Neural progenitor cell (in vitro differentiated cells): ENCODE results near the gene SDC4. TPM values are rescaled to one million over a fixed set of nuclear protein-coding genes. Genes with fewer than 3 reads are reported as not detected.

ENCODE experiments used
- DNase-seq: peaks from one replicate; pipeline ENCODE4 v3.0.0-alpha.2; 2016; ENCODE audit warnings: low spot score
- H2AFZ ChIP-seq: fragments of 200-600 bp; sonication (generic); replicated peaks from 2 replicates; pipeline ENCODE4 v1.6.1; 2016; ENCODE audit warnings: antibody characterized with exemption
- H3F3A ChIP-seq: fragments of 200-600 bp; sonication (generic); 2 replicates; pipeline ENCODE4 v1.6.1; 2016; ENCODE audit warnings: antibody characterized with exemption, low read depth
- H3K27ac ChIP-seq: fragments of 200-600 bp; sonication (generic); 2 replicates; pipeline ENCODE4 v1.5.1; 2016; ENCODE audit warnings: mild to moderate bottlenecking
- H3K27me3 ChIP-seq: fragments of 200-600 bp; sonication (generic); 2 replicates; pipeline ENCODE4 v1.6.1; 2016; ENCODE audit warnings: mild to moderate bottlenecking, moderate library complexity
- H3K36me3 ChIP-seq: fragments of 200-600 bp; sonication (generic); 2 replicates; pipeline ENCODE4 v1.5.1; 2016
- H3K4me1 ChIP-seq: fragments of 200-600 bp; sonication (generic); 2 replicates; pipeline ENCODE4 v1.6.1; 2016; ENCODE audit warnings: mixed run types
- H3K4me2 ChIP-seq: fragments of 200-600 bp; sonication (generic); 2 replicates; pipeline ENCODE4 v1.6.1; 2016
- H3K4me3 ChIP-seq: fragments of 200-600 bp; sonication (generic); 2 replicates; pipeline ENCODE4 v1.5.1; 2016
- H3K79me2 ChIP-seq: fragments of 200-600 bp; sonication (generic); 2 replicates; pipeline ENCODE4 v1.6.1; 2016; ENCODE audit warnings: low read depth
- H3K9ac ChIP-seq: fragments of 200-600 bp; sonication (generic); 2 replicates; pipeline ENCODE4 v1.6.1; 2016
- H3K9me3 ChIP-seq: fragments of 200-600 bp; sonication (generic); 2 replicates; pipeline ENCODE4 v1.5.1; 2016; ENCODE audit warnings: low read depth
- H4K20me1 ChIP-seq: fragments of 200-600 bp; sonication (generic); 2 replicates; pipeline ENCODE4 v1.6.1; 2016; ENCODE audit warnings: low read depth
- H3K27ac Mint-ChIP-seq: 3 replicates; pipeline ENCODE4 v1.8.0; 2021; ENCODE audit warnings: mixed read lengths
- H3K27me3 Mint-ChIP-seq: 2 replicates; pipeline ENCODE4 v1.8.0; 2022; ENCODE audit warnings: low read depth, mild to moderate bottlenecking, inconsistent platforms, moderate library complexity, mixed read lengths; ENCODE audit not compliant: insufficient read depth
- H3K36me3 Mint-ChIP-seq: 3 replicates; pipeline ENCODE4 v1.8.0; 2021; ENCODE audit warnings: mixed read lengths
- H3K4me1 Mint-ChIP-seq: 3 replicates; pipeline ENCODE4 v1.8.0; 2021; ENCODE audit warnings: mixed read lengths
- H3K4me3 Mint-ChIP-seq: 3 replicates; pipeline ENCODE4 v1.8.0; 2021; ENCODE audit warnings: mild to moderate bottlenecking, moderate library complexity, mixed read lengths
- H3K9me3 Mint-ChIP-seq: 3 replicates; pipeline ENCODE4 v1.8.0; 2020; ENCODE audit warnings: mixed read lengths
- EZH2 ChIP-seq: fragments of 200-600 bp; sonication (generic); IDR thresholded peaks from 2 replicates; pipeline ENCODE4 v1.6.1; 2017; ENCODE audit warnings: antibody characterized with exemption, mild to moderate bottlenecking, moderate library complexity
- EZH2phosphoT487 ChIP-seq: fragments of 200-600 bp; sonication (generic); IDR thresholded peaks from 2 replicates; pipeline ENCODE4 v1.6.1; 2017; ENCODE audit warnings: antibody characterized with exemption
- total RNA-seq: library from RNA; depleted of rRNA; stranded (reverse); fragments of >200 nt; gene quantifications from 2 replicates; pipeline ENCODE4 v1.2.3, GENCODE V29; 2015; ENCODE audit warnings: low replicate concordance
- TF ChIP-seq, protein P1 (sequence below): fragments of 200-600 bp; sonication (generic); IDR thresholded peaks from 2 replicates; pipeline ENCODE4 v1.5.1; 2017; ENCODE audit warnings: antibody characterized with exemption, mild to moderate bottlenecking

The SDC4 gene
- total RNA-seq, 1 donor from 2014 or later: 19.3 TPM

DNA sequence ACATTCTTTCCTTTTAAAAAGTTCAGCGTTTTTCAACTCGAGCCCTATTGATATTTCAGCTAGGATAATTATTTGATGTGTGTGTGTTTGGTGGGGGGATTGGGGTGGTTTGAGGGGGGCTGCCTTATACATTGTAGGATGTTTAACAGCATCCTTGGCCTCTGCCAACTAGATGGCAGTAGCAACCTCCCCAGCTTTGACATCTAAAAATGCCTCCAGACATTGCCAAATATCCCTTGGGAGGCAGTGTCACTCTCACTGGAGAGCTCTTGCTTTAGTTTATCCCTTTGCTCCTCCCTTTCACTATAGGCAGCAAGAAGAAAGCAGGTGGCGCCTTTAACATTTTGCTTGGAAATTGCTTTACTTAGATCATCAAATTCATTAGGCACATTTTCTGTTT, 44.5 kb upstream of the SDC4 start:
- H3K36me3 Mint-ChIP-seq: peaks cover 3% of the 10 kb centered on the region
- no peak overlapping the region for H3K4me3 ChIP-seq
- H3K9me3 Mint-ChIP-seq: peaks cover 4% of the 10 kb centered on the region
- no peak overlapping the region for H3K27ac Mint-ChIP-seq
- no peaks in the 10 kb centered on the region for H4K20me1 ChIP-seq
- H3K79me2 ChIP-seq: no peaks in the 10 kb centered on the region
- H3K36me3 ChIP-seq: no peaks in the 10 kb centered on the region
- TF ChIP-seq EZH2 (no peak), EZH2phosphoT487 (no peak)
- TF ChIP-seq, protein P1, sequence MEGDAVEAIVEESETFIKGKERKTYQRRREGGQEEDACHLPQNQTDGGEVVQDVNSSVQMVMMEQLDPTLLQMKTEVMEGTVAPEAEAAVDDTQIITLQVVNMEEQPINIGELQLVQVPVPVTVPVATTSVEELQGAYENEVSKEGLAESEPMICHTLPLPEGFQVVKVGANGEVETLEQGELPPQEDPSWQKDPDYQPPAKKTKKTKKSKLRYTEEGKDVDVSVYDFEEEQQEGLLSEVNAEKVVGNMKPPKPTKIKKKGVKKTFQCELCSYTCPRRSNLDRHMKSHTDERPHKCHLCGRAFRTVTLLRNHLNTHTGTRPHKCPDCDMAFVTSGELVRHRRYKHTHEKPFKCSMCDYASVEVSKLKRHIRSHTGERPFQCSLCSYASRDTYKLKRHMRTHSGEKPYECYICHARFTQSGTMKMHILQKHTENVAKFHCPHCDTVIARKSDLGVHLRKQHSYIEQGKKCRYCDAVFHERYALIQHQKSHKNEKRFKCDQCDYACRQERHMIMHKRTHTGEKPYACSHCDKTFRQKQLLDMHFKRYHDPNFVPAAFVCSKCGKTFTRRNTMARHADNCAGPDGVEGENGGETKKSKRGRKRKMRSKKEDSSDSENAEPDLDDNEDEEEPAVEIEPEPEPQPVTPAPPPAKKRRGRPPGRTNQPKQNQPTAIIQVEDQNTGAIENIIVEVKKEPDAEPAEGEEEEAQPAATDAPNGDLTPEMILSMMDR: no peak
- no peaks in the 10 kb centered on the region for H3K4me1 ChIP-seq
- no peaks in the 10 kb centered on the region for H3K4me1 Mint-ChIP-seq
- no peak for DNase-seq
- no peaks in the 10 kb centered on the region for H3K9me3 ChIP-seq
- H3K27me3 Mint-ChIP-seq: peaks cover 2% of the 10 kb centered on the region
- H3K27me3 ChIP-seq: no peaks in the 10 kb centered on the region
- no peak overlapping the region for H3K9ac ChIP-seq
- no peak overlapping the region for H3K4me3 Mint-ChIP-seq
- no peak overlapping the region for H2AFZ ChIP-seq
- no peak overlapping the region for H3K4me2 ChIP-seq
- H3K27ac ChIP-seq: no peak overlapping the region
- no peaks in the 10 kb centered on the region for H3F3A ChIP-seq

DNA sequence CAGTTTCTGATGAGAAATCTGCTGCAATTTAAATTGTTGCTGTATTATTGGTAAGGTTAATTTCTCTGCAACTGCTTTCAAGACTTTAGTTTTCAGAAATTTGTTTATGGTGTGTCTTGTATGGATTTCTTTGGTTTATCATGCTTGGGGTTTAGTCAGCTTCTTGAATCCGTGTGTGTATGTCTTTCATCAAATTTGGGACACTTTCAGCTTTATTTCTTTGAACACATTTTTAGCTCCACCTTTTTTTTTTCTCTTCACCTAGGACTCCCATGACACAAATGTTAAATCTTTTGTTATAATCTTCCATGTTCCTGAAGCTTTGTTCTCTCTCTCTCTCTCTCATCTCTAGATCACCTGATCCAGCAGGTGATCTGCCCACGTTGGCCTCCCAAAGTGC, 43.3 kb upstream of the SDC4 start:
- H3K27me3 ChIP-seq: no peaks in the 10 kb centered on the region
- TF ChIP-seq EZH2phosphoT487: no peak
- no peak for TF ChIP-seq EZH2
- TF ChIP-seq, protein P1: no peak

DNA sequence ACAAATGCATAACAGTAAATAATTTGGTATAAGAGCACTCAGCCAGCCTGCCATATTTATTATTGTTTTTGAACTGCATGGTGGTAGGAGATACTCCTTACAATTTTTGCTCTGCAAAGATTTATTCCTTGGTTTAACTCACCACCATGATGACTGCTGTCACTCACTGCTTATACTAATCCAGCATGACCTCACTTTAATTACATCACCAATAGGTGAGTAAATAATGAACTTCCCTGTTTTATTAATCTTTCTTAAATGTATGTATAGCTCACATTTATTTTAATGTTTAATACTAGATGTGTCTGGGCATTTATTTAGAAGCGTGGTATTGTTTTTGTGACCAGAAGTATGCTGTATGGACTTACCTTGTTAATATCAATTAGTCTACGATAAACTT, 42.7 kb upstream of the SDC4 start:
- Mint-ChIP-seq H3K36me3 (peaks cover 5% of the 10 kb centered on the region), H3K4me3 (no peak overlapping the region), H3K27ac (no peak overlapping the region), H3K4me1 (no peaks in the 10 kb centered on the region), H3K27me3 (peaks cover 2% of the 10 kb centered on the region), H3K9me3 (peaks cover 4% of the 10 kb centered on the region)
- no peaks in the 10 kb centered on the region for H3K4me1 ChIP-seq
- H2AFZ ChIP-seq: no peak overlapping the region
- H3K36me3 ChIP-seq: no peaks in the 10 kb centered on the region
- no peak overlapping the region for H3K27ac ChIP-seq
- H3K9me3 ChIP-seq: no peaks in the 10 kb centered on the region
- H3K4me2 ChIP-seq: no peak overlapping the region
- no peaks in the 10 kb centered on the region for H3K79me2 ChIP-seq
- H3K4me3 ChIP-seq: no peak overlapping the region
- H4K20me1 ChIP-seq: no peaks in the 10 kb centered on the region
- DNase-seq: no peak
- H3K9ac ChIP-seq: no peak overlapping the region
- no peaks in the 10 kb centered on the region for H3F3A ChIP-seq
- TF ChIP-seq, protein P1: no peak
- TF ChIP-seq EZH2phosphoT487: no peak
- TF ChIP-seq EZH2: no peak
- H3K27me3 ChIP-seq: no peaks in the 10 kb centered on the region

More for the DNA sequence above, 43.3 kb upstream of the SDC4 start:
- Histone ChIP-seq H3K4me2 (no peak overlapping the region), H3K9me3 (no peaks in the 10 kb centered on the region), H3K4me3 (no peak overlapping the region), H3K79me2 (no peaks in the 10 kb centered on the region), H3K36me3 (no peaks in the 10 kb centered on the region), H3F3A (no peaks in the 10 kb centered on the region), H4K20me1 (no peaks in the 10 kb centered on the region), H3K4me1 (no peaks in the 10 kb centered on the region), H3K9ac (no peak overlapping the region), H3K27ac (no peak overlapping the region), H2AFZ (no peak overlapping the region)
- Mint-ChIP-seq H3K27me3 (peaks cover 2% of the 10 kb centered on the region), H3K4me1 (no peaks in the 10 kb centered on the region), H3K9me3 (peaks cover 4% of the 10 kb centered on the region), H3K27ac (no peak overlapping the region), H3K36me3 (peaks cover 5% of the 10 kb centered on the region), H3K4me3 (no peak overlapping the region)
- DNase-seq: no peak
